ENCODE data around the gene MATCAP1. TPM values are rescaled to one million over a fixed set of nuclear protein-coding genes. Genes with fewer than 3 reads are reported as not detected.

Gene MATCAP1
- total RNA-seq, 3 donors from 2014 or later (not counting 1 experiment from before 2014, with no cell fraction given): 7.2 to 12.6 (median 10.9) TPM

- peaks cover 13 to 27% of the 10 kb centered on the region in 2 donors for H3K4me1 Mint-ChIP-seq
- Histone ChIP-seq H3K9me3 (ENCODE audit: control insufficient read depth, insufficient read depth, low read length) (no peaks in the 10 kb centered on the region), H3K4me3 (ENCODE audit: low read length) (no peak overlapping the region)
Observed at GRCh38 chr16:67165121-67166078, 18.4 kb downstream of the MATCAP1 start.

GRCh38 chr16:67164599-67165061, 19.1 kb downstream of the MATCAP1 start, which contains the start of gene HSF4:
HSF4 (plus strand) TSS chr16:67164745; CDS start chr16:67164812, 67 bp downstream.
- Histone ChIP-seq H3K27ac (ENCODE audit: low read length) (no peak within 1 kb of the TSS), H3K9me3 (ENCODE audit: control insufficient read depth, insufficient read depth, low read length) (no peaks in the 10 kb centered on the region), H3K36me3 (ENCODE audit: control insufficient read depth, insufficient read depth, low read length) (no peaks in the 10 kb centered on the region), H3K4me1 (ENCODE audit: control insufficient read depth, insufficient read depth, low read length) (peaks cover 54% of the 10 kb centered on the region), H3K4me3 (ENCODE audit: low read length) (no peak within 1 kb of the TSS), H3K27me3 (ENCODE audit: control insufficient read depth, insufficient read depth, low read length) (peaks cover 69% of the 10 kb centered on the region)
- no peak for ATAC-seq
- TF ChIP-seq, protein P1, sequence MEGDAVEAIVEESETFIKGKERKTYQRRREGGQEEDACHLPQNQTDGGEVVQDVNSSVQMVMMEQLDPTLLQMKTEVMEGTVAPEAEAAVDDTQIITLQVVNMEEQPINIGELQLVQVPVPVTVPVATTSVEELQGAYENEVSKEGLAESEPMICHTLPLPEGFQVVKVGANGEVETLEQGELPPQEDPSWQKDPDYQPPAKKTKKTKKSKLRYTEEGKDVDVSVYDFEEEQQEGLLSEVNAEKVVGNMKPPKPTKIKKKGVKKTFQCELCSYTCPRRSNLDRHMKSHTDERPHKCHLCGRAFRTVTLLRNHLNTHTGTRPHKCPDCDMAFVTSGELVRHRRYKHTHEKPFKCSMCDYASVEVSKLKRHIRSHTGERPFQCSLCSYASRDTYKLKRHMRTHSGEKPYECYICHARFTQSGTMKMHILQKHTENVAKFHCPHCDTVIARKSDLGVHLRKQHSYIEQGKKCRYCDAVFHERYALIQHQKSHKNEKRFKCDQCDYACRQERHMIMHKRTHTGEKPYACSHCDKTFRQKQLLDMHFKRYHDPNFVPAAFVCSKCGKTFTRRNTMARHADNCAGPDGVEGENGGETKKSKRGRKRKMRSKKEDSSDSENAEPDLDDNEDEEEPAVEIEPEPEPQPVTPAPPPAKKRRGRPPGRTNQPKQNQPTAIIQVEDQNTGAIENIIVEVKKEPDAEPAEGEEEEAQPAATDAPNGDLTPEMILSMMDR (IDR thresholded peaks at IDR 0.05): no peak
- intact Hi-C loops (cut with micrococcal nuclease): no loop called here
- no peak within 1 kb of the TSS for H3K27ac Mint-ChIP-seq
- H3K9me3 Mint-ChIP-seq: no peaks in the 10 kb centered on the region
- H3K4me1 Mint-ChIP-seq: peaks cover 7 to 20% of the 10 kb centered on the region in 2 donors
- no peak for DNase-seq
- H3K27me3 Mint-ChIP-seq (ENCODE audit: low read depth in 2 of 2): peaks cover 16 to 49% of the 10 kb centered on the region in 2 donors
- under 1% methylated on average over 40 of the region's 41 CpGs for WGBS (ENCODE audit: insufficient coverage)
- no peaks in the 10 kb centered on the region for H3K36me3 Mint-ChIP-seq
- H3K4me3 Mint-ChIP-seq: peak within 1 kb of the TSS; percentile 65

More at GRCh38 chr16:67165121-67166078, 18.4 kb downstream of the MATCAP1 start:
- Mint-ChIP-seq H3K4me3 (peak overlapping the region; percentile 65), H3K9me3 (no peaks in the 10 kb centered on the region), H3K27me3 (ENCODE audit: low read depth in 2 of 2) (peaks cover 22 to 55% of the 10 kb centered on the region in 2 donors), H3K36me3 (no peaks in the 10 kb centered on the region), H3K27ac (no peak overlapping the region)
- DNase-seq: no peak
- Histone ChIP-seq H3K36me3 (ENCODE audit: control insufficient read depth, insufficient read depth, low read length) (no peaks in the 10 kb centered on the region), H3K27ac (ENCODE audit: low read length) (no peak overlapping the region), H3K4me1 (ENCODE audit: control insufficient read depth, insufficient read depth, low read length) (peaks cover 57% of the 10 kb centered on the region), H3K27me3 (ENCODE audit: control insufficient read depth, insufficient read depth, low read length) (peaks cover 73% of the 10 kb centered on the region)
- TF ChIP-seq, protein P1 (IDR thresholded peaks at IDR 0.05): no peak
- no peak for ATAC-seq
- intact Hi-C loops (cut with micrococcal nuclease): no loop called here
- 9% methylated on average over 85 of the region's 85 CpGs for WGBS (ENCODE audit: insufficient coverage)

DNA sequence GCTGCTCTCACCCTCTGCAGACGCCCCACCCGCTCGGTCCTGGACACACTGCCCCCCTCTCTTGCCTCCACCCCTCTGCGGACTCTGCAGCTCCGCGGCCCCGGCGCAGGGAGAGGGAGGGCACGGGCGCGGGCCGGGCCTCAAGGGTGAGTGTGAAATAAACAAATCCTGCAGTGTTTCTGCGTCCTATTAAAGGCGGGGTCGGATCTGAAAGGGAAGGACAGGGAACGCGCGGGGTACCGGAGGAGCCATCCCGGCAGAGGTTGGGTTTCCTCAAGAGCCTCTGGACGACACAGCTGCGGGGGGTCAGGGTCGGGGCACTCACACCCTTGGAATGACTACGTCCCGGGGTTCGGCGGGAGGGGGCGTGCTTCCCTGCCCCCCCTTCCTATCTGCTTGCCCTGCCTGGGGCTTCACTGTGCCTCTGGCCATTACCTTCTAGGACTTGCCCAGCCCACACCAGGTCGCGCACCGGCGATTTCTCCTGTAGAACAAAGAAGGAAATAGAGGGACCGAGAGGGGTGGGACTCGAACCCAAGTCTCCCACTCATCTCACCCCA, 19.7 kb downstream of the MATCAP1 start:
- TF ChIP-seq, protein P1 (IDR thresholded peaks at IDR 0.05): no peak
- H3K4me3 Mint-ChIP-seq: peak overlapping the region; percentile 61
- ATAC-seq: no peak
- Histone ChIP-seq H3K27ac (ENCODE audit: low read length) (no peak overlapping the region), H3K4me3 (ENCODE audit: low read length) (no peak overlapping the region), H3K9me3 (ENCODE audit: control insufficient read depth, insufficient read depth, low read length) (no peaks in the 10 kb centered on the region), H3K36me3 (ENCODE audit: control insufficient read depth, insufficient read depth, low read length) (no peaks in the 10 kb centered on the region), H3K27me3 (ENCODE audit: control insufficient read depth, insufficient read depth, low read length) (peaks cover 63% of the 10 kb centered on the region), H3K4me1 (ENCODE audit: control insufficient read depth, insufficient read depth, low read length) (peaks cover 55% of the 10 kb centered on the region)
- no peak overlapping the region for H3K27ac Mint-ChIP-seq
- no peaks in the 10 kb centered on the region for H3K36me3 Mint-ChIP-seq
- H3K27me3 Mint-ChIP-seq (ENCODE audit: low read depth in 2 of 2): peaks cover 15 to 48% of the 10 kb centered on the region in 2 donors
- 3% methylated on average over 32 of the region's 34 CpGs for WGBS (ENCODE audit: insufficient coverage)
- DNase-seq: no peak
- intact Hi-C loops (cut with micrococcal nuclease): no loop called here
- no peaks in the 10 kb centered on the region for H3K9me3 Mint-ChIP-seq
- peaks cover 7 to 20% of the 10 kb centered on the region in 2 donors for H3K4me1 Mint-ChIP-seq

All from natural killer cell (primary cell).